Keratinocyte (primary cell): Measurements from ENCODE around the gene RSPRY1. TPM values are rescaled to one million over a fixed set of nuclear protein-coding genes. Genes with fewer than 3 reads are reported as not detected.

ENCODE experiments used
- DNase-seq: peaks from one replicate; pipeline ENCODE4 v3.0.0-alpha.2; 2011; ENCODE audit warnings: low read depth, missing footprints, low spot score
- FAIRE-seq: peaks from 2 replicates; lab custom pipeline; 2011; peaks lifted over from hg19 to GRCh38; lab: Jason Lieb, UNC
- H2AFZ ChIP-seq: 2 replicates; pipeline ENCODE4 v1.6.0; 2012; ENCODE audit warnings: low read length, control low read depth, inconsistent platforms; ENCODE audit not compliant: control insufficient read depth
- H3K27ac ChIP-seq: 2 replicates; pipeline ENCODE4 v1.5.1; 2011; ENCODE audit warnings: low read length; ENCODE audit not compliant: control insufficient read depth, insufficient read depth
- H3K27me3 ChIP-seq: 3 replicates; pipeline ENCODE4 v1.6.0; 2011; ENCODE audit warnings: low read length; ENCODE audit not compliant: control insufficient read depth, insufficient read depth; ENCODE audit errors: extremely low read depth
- H3K36me3 ChIP-seq, 2 experiments: 2 replicates in 1 of 2; 3 replicates in 1 of 2; pipeline ENCODE4 v1.5.1; 2011; ENCODE audit warnings: low read length in 2 of 2, mild to moderate bottlenecking in 1 of 2; ENCODE audit not compliant: control insufficient read depth in 2 of 2, insufficient read depth in 2 of 2; ENCODE audit errors: extremely low read depth in 1 of 2
- H3K4me1 ChIP-seq: 3 replicates; pipeline ENCODE4 v1.5.1; 2011; ENCODE audit warnings: low read length; ENCODE audit not compliant: control insufficient read depth, insufficient read depth; ENCODE audit errors: extremely low read depth
- H3K4me2 ChIP-seq: 3 replicates; pipeline ENCODE4 v1.6.0; 2011; ENCODE audit warnings: low read depth, low read length; ENCODE audit not compliant: control insufficient read depth, insufficient read depth; ENCODE audit errors: extremely low read depth
- H3K4me3 ChIP-seq, 3 experiments: fragments of 200-600 bp in 1 of 3; sonication (generic) in 1 of 3; 2 replicates in 2 of 3; 3 replicates in 1 of 3; pipeline ENCODE4 v1.5.1; 2011 to 2016; ENCODE audit warnings: low read length in 3 of 3, mild to moderate bottlenecking in 3 of 3, control low read depth in 2 of 3, inconsistent platforms in 1 of 3, low read depth in 1 of 3, mixed read lengths in 1 of 3, mixed run types in 1 of 3, moderate library complexity in 1 of 3; ENCODE audit not compliant: control insufficient read depth in 2 of 3, insufficient read depth in 2 of 3; ENCODE audit errors: extremely low read depth in 1 of 3
- H3K79me2 ChIP-seq: 2 replicates; pipeline ENCODE4 v1.6.0; 2012; ENCODE audit warnings: low read length; ENCODE audit not compliant: control insufficient read depth, insufficient read depth
- H3K9ac ChIP-seq: 3 replicates; pipeline ENCODE4 v1.6.0; 2011; ENCODE audit warnings: low read length; ENCODE audit not compliant: control insufficient read depth, insufficient read depth; ENCODE audit errors: extremely low read depth
- H3K9me1 ChIP-seq: 3 replicates; pipeline ENCODE4 v1.6.0; 2011; ENCODE audit warnings: low read length; ENCODE audit not compliant: control insufficient read depth, insufficient read depth; ENCODE audit errors: extremely low read depth
- H3K9me3 ChIP-seq: 2 replicates; pipeline ENCODE4 v1.5.1; 2012; ENCODE audit warnings: low read depth, low read length; ENCODE audit not compliant: control insufficient read depth
- H4K20me1 ChIP-seq: 3 replicates; pipeline ENCODE4 v1.6.0; 2011; ENCODE audit warnings: low read length; ENCODE audit not compliant: control insufficient read depth, insufficient read depth; ENCODE audit errors: extremely low read depth
- EZH2 ChIP-seq: IDR thresholded peaks from one replicate; pipeline ENCODE4 v1.6.1; 2012; ENCODE audit warnings: inconsistent platforms, mild to moderate bottlenecking, low read length, moderate library complexity
- dilution Hi-C: fragments of 300-500 bp; cut with MboI; formaldehyde crosslinking; loops from one replicate; pipeline ENCODE4 v1.7.0; 2020; ENCODE audit warnings: low sequenced_read_pairs; ENCODE audit not compliant: extremely low pct_ligation_motif_present
- polyA plus RNA-seq, 5 experiments: library from polyadenylated mRNA; depleted of rRNA in 3 of 5; stranded (reverse) in 3 of 5; stranded (forward) in 1 of 5; unstranded in 1 of 5; fragments of >200 nt; gene quantifications; 1 replicate in 1 of 5; 2 replicates in 3 of 5; 3 replicates in 1 of 5; pipeline versions ENCODE4 v1.2.1 to v1.2.3, GENCODE V29; 2011 to 2012; ENCODE audit warnings: missing spikeins in 2 of 5, low read depth in 1 of 5, low replicate concordance in 1 of 5
- TF ChIP-seq, protein P1 (sequence below), 3 experiments: IDR thresholded peaks in 1 of 3; conservative IDR thresholded peaks in 1 of 3; optimal IDR thresholded peaks in 1 of 3; 2 replicates in 2 of 3; 3 replicates in 1 of 3; pipeline versions ENCODE3 to v1.5.1; 2011; ENCODE audit warnings: low read length in 3 of 3, mild to moderate bottlenecking in 3 of 3, moderate library complexity in 2 of 3, control low read depth in 1 of 3, inconsistent platforms in 1 of 3; ENCODE audit not compliant: insufficient read depth in 2 of 3; ENCODE audit errors: extremely low read depth in 1 of 3

Gene RSPRY1
- polyA plus RNA-seq, 1 donor (not counting 4 experiments of a cell fraction or from before 2014, with no cell fraction given): 42.2 TPM

- Histone ChIP-seq H3K36me3 (peaks cover 5 to 18% of the 10 kb centered on the region in 2 experiments), H3K79me2 (peaks cover 9% of the 10 kb centered on the region), H3K4me3 (no peak overlapping the region), H2AFZ (no peak overlapping the region), H3K9me3 (no peaks in the 10 kb centered on the region), H3K4me2 (no peak overlapping the region), H3K27me3 (no peaks in the 10 kb centered on the region), H3K4me1 (peaks cover 10% of the 10 kb centered on the region), H4K20me1 (no peaks in the 10 kb centered on the region), H3K9me1 (no peaks in the 10 kb centered on the region), H3K27ac (no peak overlapping the region), H3K9ac (no peak overlapping the region)
- no peak for FAIRE-seq
- dilution Hi-C loops: no loop called here
- TF ChIP-seq, protein P1, sequence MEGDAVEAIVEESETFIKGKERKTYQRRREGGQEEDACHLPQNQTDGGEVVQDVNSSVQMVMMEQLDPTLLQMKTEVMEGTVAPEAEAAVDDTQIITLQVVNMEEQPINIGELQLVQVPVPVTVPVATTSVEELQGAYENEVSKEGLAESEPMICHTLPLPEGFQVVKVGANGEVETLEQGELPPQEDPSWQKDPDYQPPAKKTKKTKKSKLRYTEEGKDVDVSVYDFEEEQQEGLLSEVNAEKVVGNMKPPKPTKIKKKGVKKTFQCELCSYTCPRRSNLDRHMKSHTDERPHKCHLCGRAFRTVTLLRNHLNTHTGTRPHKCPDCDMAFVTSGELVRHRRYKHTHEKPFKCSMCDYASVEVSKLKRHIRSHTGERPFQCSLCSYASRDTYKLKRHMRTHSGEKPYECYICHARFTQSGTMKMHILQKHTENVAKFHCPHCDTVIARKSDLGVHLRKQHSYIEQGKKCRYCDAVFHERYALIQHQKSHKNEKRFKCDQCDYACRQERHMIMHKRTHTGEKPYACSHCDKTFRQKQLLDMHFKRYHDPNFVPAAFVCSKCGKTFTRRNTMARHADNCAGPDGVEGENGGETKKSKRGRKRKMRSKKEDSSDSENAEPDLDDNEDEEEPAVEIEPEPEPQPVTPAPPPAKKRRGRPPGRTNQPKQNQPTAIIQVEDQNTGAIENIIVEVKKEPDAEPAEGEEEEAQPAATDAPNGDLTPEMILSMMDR (optimal IDR thresholded peaks at IDR 0.05 in 1 of 3, IDR thresholded peaks at IDR 0.05 in 1 of 3, conservative IDR thresholded peaks at IDR 0.05 in 1 of 3; ENCODE audit: extremely low read depth in 1 of 3, insufficient read depth in 2 of 3, low read length in 3 of 3): no peak
- no peak for TF ChIP-seq EZH2
- DNase-seq: no peak
These were observed 56.5 kb downstream of the RSPRY1 start for GRCh38 chr16:57242650-57243049.

DNA sequence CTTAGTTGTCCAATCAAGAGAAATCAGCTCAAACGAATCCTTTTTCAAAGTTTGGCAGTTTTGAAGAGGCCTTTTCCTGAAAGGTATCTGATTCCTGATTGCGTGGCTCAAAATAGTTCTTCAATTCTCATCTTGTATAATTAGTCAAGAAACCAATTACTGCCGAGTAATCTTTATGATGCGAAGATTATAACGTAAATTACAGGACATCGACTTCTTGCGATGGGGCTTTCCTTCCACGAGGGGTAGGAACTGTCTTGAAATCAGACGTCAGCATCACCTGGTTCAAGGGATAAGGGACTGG is 58.3 kb downstream of the RSPRY1 start:
- FAIRE-seq: peak; percentile 80

More for the DNA sequence above, 58.3 kb downstream of the RSPRY1 start:
- H3K4me2 ChIP-seq: peak overlapping the region; percentile 96
- H3K9ac ChIP-seq: peak overlapping the region; percentile 85
- no peaks in the 10 kb centered on the region for H4K20me1 ChIP-seq
- peak overlapping the region; percentile 39 to 82 (median 62) for H3K4me3 ChIP-seq
- H3K27ac ChIP-seq: peak overlapping the region; percentile 66
- peaks cover 3 to 14% of the 10 kb centered on the region in 2 experiments for H3K36me3 ChIP-seq
- peaks cover 10% of the 10 kb centered on the region for H3K4me1 ChIP-seq
- peaks cover 9% of the 10 kb centered on the region for H3K79me2 ChIP-seq
- TF ChIP-seq, protein P1 (optimal IDR thresholded peaks at IDR 0.05 in 1 of 3, IDR thresholded peaks at IDR 0.05 in 1 of 3, conservative IDR thresholded peaks at IDR 0.05 in 1 of 3; ENCODE audit: extremely low read depth in 1 of 3, insufficient read depth in 2 of 3, low read length in 3 of 3): no peak
- no peak for TF ChIP-seq EZH2
- H2AFZ ChIP-seq: peak overlapping the region; percentile 51
- DNase-seq: no peak
- no peaks in the 10 kb centered on the region for H3K27me3 ChIP-seq
- dilution Hi-C loops: no loop called here
- H3K9me1 ChIP-seq: no peaks in the 10 kb centered on the region
- H3K9me3 ChIP-seq: no peaks in the 10 kb centered on the region
